ENCODE data around the gene COX19.
"Not testable (repeated sequence)": the region's sequence is repeated elsewhere in the genome, so short reads cannot be mapped to it uniquely, and the experiment has no call there.

COX19 gene

GRCh38 chr7:939843-940242 is 35.5 kb downstream of the COX19 start:
- DNase-seq, result no peak

GRCh38 chr7:938546-939185 is 36.7 kb downstream of the COX19 start:
- no peak for DNase-seq

- no peak for DNase-seq
These were observed 37.4 kb downstream of the COX19 start for GRCh38 chr7:937856-938484.

- DNase-seq, result no peak
These were observed 38.8 kb downstream of the COX19 start for GRCh38 chr7:936386-937054.

GRCh38 chr7:935874-936385 is 39.4 kb downstream of the COX19 start:
- DNase-seq, result no peak

GRCh38 chr7:935164-935873 is 40.0 kb downstream of the COX19 start:
- no peak for DNase-seq

- no peak for DNase-seq
These were observed 40.7 kb downstream of the COX19 start for GRCh38 chr7:934469-935163.

- no peak for DNase-seq
These were observed 42.7 kb downstream of the COX19 start for GRCh38 chr7:932651-932975.

GRCh38 chr7:931871-932650 is 43.3 kb downstream of the COX19 start:
- DNase-seq, result no peak

GRCh38 chr7:930975-931758 is 44.2 kb downstream of the COX19 start:
- DNase-seq, result no peak

GRCh38 chr7:929311-929711 is 46.0 kb downstream of the COX19 start:
- DNase-seq, result no peak

- DNase-seq, result no peak
These were observed 48.2 kb downstream of the COX19 start for GRCh38 chr7:927031-927671.

- DNase-seq, result no peak
These were observed 49.0 kb downstream of the COX19 start for GRCh38 chr7:926061-927030.

- no peak for DNase-seq
These were observed 49.7 kb downstream of the COX19 start for GRCh38 chr7:925601-926000.

GRCh38 chr7:924541-925231 is 50.7 kb downstream of the COX19 start:
- no peak for DNase-seq

- DNase-seq, result not testable (repeated sequence)
These were observed 51.3 kb downstream of the COX19 start for GRCh38 chr7:924042-924441.

- DNase-seq, result no peak
These were observed 52.0 kb downstream of the COX19 start for GRCh38 chr7:923108-924041.

Measured in NCI-H1092 treated with DMSO at 0.1 percent for 48 hours (cell line).